Hematopoietic multipotent progenitor cell treated with erythropoietin and hydrocortisone succinate and interleukin-3 and kit ligand, for 4 days (in vitro differentiated cells): ENCODE measurements around the gene CLASP2.
"Not testable (repeated sequence)": the region's sequence is repeated elsewhere in the genome, so short reads cannot be mapped to it uniquely, and the experiment has no call there.

Experiments used
- DNase-seq: peaks from one replicate; pipeline ENCODE4 v3.0.0-alpha.2; 2015

Gene CLASP2

DNA sequence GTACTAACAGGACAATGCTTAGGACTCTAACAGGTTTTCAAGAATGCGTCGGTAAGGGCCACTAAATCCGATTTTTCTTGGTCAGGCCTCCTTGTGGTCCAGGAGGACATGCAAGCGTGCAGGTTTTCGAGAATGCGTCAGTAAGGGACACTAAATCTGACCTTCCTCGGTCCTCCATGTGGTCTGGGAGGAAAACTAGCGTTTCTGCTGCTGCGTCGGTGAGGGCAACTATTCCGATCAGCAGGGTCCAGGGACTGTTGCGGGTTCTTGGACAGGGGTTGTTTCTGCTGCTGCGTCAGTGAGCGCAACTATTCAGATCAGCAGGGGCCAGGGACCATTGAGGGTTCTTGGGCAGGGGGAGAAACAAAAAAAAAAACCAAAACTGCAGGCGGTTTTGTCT is 270.1 kb downstream of the CLASP2 start:
- no peak for DNase-seq

DNA sequence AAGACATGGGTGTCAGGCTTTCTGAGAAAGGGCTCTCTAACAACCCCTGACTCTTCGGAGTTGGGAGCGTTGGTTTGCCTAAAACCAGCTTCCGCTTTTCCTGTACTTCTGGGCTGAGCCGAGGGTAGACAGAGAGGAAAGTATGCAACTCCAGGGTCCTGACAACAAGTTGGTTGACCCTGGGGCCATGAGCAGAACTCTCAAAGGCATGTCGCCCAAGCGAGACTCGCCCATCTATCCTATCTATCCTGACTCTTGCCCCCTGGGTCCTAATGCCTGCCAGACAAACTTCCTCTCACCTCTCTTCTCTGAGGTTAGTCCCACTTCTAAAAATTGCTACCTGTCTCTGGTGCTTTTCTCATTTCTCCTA is 270.8 kb downstream of the CLASP2 start:
- not testable (repeated sequence) for DNase-seq
